GM18873 (cell line): ENCODE data around the gene NR2F2.
"Not testable (repeated sequence)": the region's sequence is repeated elsewhere in the genome, so short reads cannot be mapped to it uniquely, and the experiment has no call there.

Source experiments
- ATAC-seq: cut with Tn5 transposase; IDR thresholded peaks from one replicate; pipeline ENCODE4 v1.9.1; 2021; ENCODE audit warnings: mild to moderate bottlenecking, moderate library complexity, moderate number of reproducible peaks; ENCODE audit not compliant: unreplicated experiment, low FRiP score

Gene NR2F2

GRCh38 chr15:96365781-96366525 is 35.5 kb downstream of the NR2F2 start:
- ATAC-seq = no peak

- ATAC-seq = no peak
These were observed 36.0 kb downstream of the NR2F2 start for GRCh38 chr15:96366526-96366877.

GRCh38 chr15:96367311-96368200 is 37.1 kb downstream of the NR2F2 start:
- ATAC-seq = no peak

- ATAC-seq = no peak
These were observed 38.9 kb downstream of the NR2F2 start for GRCh38 chr15:96369351-96369750.

GRCh38 chr15:96369825-96370621 is 39.5 kb downstream of the NR2F2 start:
- ATAC-seq = no peak

- ATAC-seq = no peak
These were observed 42.1 kb downstream of the NR2F2 start for GRCh38 chr15:96372554-96372953.

- no peak for ATAC-seq
These were observed 44.0 kb downstream of the NR2F2 start for GRCh38 chr15:96374499-96374898.

- ATAC-seq = not testable (repeated sequence)
These were observed 49.1 kb downstream of the NR2F2 start for GRCh38 chr15:96379592-96379991.

- ATAC-seq = no peak
These were observed 51.0 kb downstream of the NR2F2 start for GRCh38 chr15:96381463-96381862.

- no peak for ATAC-seq
These were observed 54.7 kb downstream of the NR2F2 start for GRCh38 chr15:96385195-96385594.

- no peak for ATAC-seq
These were observed 58.2 kb downstream of the NR2F2 start for GRCh38 chr15:96388673-96389072.
